Activated CD4-positive, alpha-beta memory T cell treated with anti-CD3 and anti-CD28 coated beads for 36 hours (primary cell): Measurements from ENCODE around the gene ZNF638. TPM values are rescaled to one million over a fixed set of nuclear protein-coding genes. Genes with fewer than 3 reads are reported as not detected.

Experiments used
- CTCF ChIA-PET: fragments of 350-600 bp; sonication (Branson Sonifier 250); formaldehyde crosslinking; loops from one replicate; lab custom pipeline; 2021; ENCODE audit warnings: antibody characterized with exemption, inconsistent platforms; lab: Charles Lee
- POLR2A ChIA-PET: fragments of 350-600 bp; sonication (Branson Sonifier 250); formaldehyde crosslinking; loops from one replicate; lab custom pipeline; 2021; ENCODE audit warnings: antibody characterized with exemption; lab: Charles Lee
- DNase-seq: peaks from one replicate; pipeline ENCODE4 v3.0.0-alpha.2; 2020
- H3K27ac Mint-ChIP-seq: one replicate; pipeline ENCODE4 v1.8.0; 2021; ENCODE audit warnings: mixed read lengths
- H3K27me3 Mint-ChIP-seq: one replicate; pipeline ENCODE4 v1.8.0; 2021; ENCODE audit warnings: mixed read lengths
- H3K36me3 Mint-ChIP-seq: one replicate; pipeline ENCODE4 v1.8.0; 2021; ENCODE audit warnings: mixed read lengths
- H3K4me1 Mint-ChIP-seq: one replicate; pipeline ENCODE4 v1.8.0; 2021; ENCODE audit warnings: low read depth, mixed read lengths
- H3K4me3 Mint-ChIP-seq: one replicate; pipeline ENCODE4 v1.8.0; 2021; ENCODE audit warnings: mild to moderate bottlenecking, mixed read lengths
- H3K9me3 Mint-ChIP-seq: one replicate; pipeline ENCODE4 v1.8.0; 2021; ENCODE audit warnings: mixed read lengths
- intact Hi-C: fragments of 100-400 bp; cut with micrococcal nuclease; formaldehyde crosslinking; loops from one replicate; pipeline ENCODE4 v1.15.1; 2023
- total RNA-seq, 2 experiments: library from RNA; stranded (reverse); gene quantifications; one replicate each; pipeline ENCODE4 v1.2.3, GENCODE V29; 2021

ZNF638 gene
- total RNA-seq, 2 experiments from 2014 or later, result 74.2 to 87.4 TPM

GRCh38 chr2:71481111-71481510, 149.5 kb downstream of the ZNF638 start:
- Mint-ChIP-seq H3K9me3 (no peaks in the 10 kb centered on the region), H3K27ac (no peak overlapping the region), H3K27me3 (peaks cover 1% of the 10 kb centered on the region), H3K4me1 (no peaks in the 10 kb centered on the region), H3K36me3 (no peaks in the 10 kb centered on the region), H3K4me3 (no peak overlapping the region)
- CTCF ChIA-PET, result no interaction called here
- POLR2A ChIA-PET, result no interaction called here
- DNase-seq, result no peak
- intact Hi-C loops, result no loop called here

- Mint-ChIP-seq H3K4me1 (no peaks in the 10 kb centered on the region), H3K9me3 (no peaks in the 10 kb centered on the region), H3K27ac (no peak overlapping the region), H3K36me3 (no peaks in the 10 kb centered on the region), H3K4me3 (no peak overlapping the region), H3K27me3 (peaks cover 1% of the 10 kb centered on the region)
- ChIA-PET CTCF (no interaction called here), POLR2A (no interaction called here)
- intact Hi-C loops, result no loop called here
- no peak for DNase-seq
Measured at GRCh38 chr2:71482055-71482454, 150.5 kb downstream of the ZNF638 start.

DNA sequence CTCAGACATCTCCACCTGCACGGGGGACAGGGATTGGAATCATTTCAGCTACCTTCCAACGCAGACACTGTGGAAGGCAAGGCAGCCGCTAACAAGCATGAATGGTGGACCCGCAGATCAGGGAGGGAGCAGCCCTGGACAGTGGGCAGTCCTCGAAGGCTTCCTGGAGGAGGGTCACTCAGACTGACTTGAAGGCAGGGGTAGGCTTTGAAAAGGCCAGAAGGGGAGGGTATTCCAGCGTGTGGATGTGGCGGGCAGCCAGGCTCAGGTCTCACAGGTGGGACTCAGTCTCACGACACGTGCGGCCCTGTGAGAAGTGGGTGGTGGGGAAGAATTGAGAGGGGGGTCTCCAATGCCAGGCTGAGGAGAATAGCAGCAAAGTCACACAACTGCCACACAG, 151.7 kb downstream of the ZNF638 start:
- CTCF ChIA-PET, result no interaction called here
- Mint-ChIP-seq H3K9me3 (no peaks in the 10 kb centered on the region), H3K36me3 (no peaks in the 10 kb centered on the region), H3K27me3 (peaks cover 5% of the 10 kb centered on the region), H3K4me3 (no peak overlapping the region), H3K27ac (no peak overlapping the region), H3K4me1 (no peaks in the 10 kb centered on the region)
- POLR2A ChIA-PET, result no interaction called here
- intact Hi-C loops, result no loop called here
- no peak for DNase-seq

- POLR2A ChIA-PET, result no interaction called here
Measured at GRCh38 chr2:71484354-71484753, 152.8 kb downstream of the ZNF638 start.

More at GRCh38 chr2:71484354-71484753, 152.8 kb downstream of the ZNF638 start:
- CTCF ChIA-PET, result no interaction called here
- Mint-ChIP-seq H3K4me3 (no peak overlapping the region), H3K9me3 (no peaks in the 10 kb centered on the region), H3K36me3 (no peaks in the 10 kb centered on the region), H3K27me3 (peaks cover 10% of the 10 kb centered on the region), H3K27ac (no peak overlapping the region), H3K4me1 (no peaks in the 10 kb centered on the region)
- intact Hi-C loops, result no loop called here
- no peak for DNase-seq

Other genes with a start within 250 kb of the ZNF638 start
- 10 to 100 TPM; 12.0 to 16.1 TPM for gene MCEE, start 201.6 kb upstream of the ZNF638 start, total RNA-seq
- gene MPHOSPH10, start 201.1 kb upstream of the ZNF638 start, total RNA-seq, result 10 to 100 TPM; 37.1 to 38.5 TPM
- 1 to 10 TPM; 2.2 TPM for gene PAIP2B, start 104.7 kb upstream of the ZNF638 start, total RNA-seq
- gene DYSF, start 121.8 kb downstream of the ZNF638 start, total RNA-seq, result not detected